GM18519 (cell line): ENCODE measurements around the gene FMNL2.

Source experiments
- ATAC-seq: cut with Tn5 transposase; IDR thresholded peaks from one replicate; pipeline ENCODE4 v1.9.1; 2021; ENCODE audit warnings: mild to moderate bottlenecking, moderate library complexity; ENCODE audit not compliant: unreplicated experiment, low FRiP score

The FMNL2 gene

GRCh38 chr2:152421521-152422370 is 86.8 kb downstream of the FMNL2 start:
- ATAC-seq, result no peak

GRCh38 chr2:152423684-152424083 is 88.7 kb downstream of the FMNL2 start:
- ATAC-seq, result no peak

GRCh38 chr2:152425765-152426727 is 91.1 kb downstream of the FMNL2 start:
- ATAC-seq, result no peak

GRCh38 chr2:152426801-152427200 is 91.8 kb downstream of the FMNL2 start:
- ATAC-seq, result no peak

- ATAC-seq, result no peak
Observed at GRCh38 chr2:152427902-152428301, 92.9 kb downstream of the FMNL2 start.

GRCh38 chr2:152428800-152429582 is 94.0 kb downstream of the FMNL2 start:
- ATAC-seq, result no peak

- ATAC-seq, result no peak
Observed at GRCh38 chr2:152430876-152431275, 95.9 kb downstream of the FMNL2 start.

- no peak for ATAC-seq
Observed at GRCh38 chr2:152431370-152432098, 96.6 kb downstream of the FMNL2 start.

GRCh38 chr2:152432206-152432653 is 97.3 kb downstream of the FMNL2 start:
- no peak for ATAC-seq

GRCh38 chr2:152432765-152433164 is 97.8 kb downstream of the FMNL2 start:
- no peak for ATAC-seq

- ATAC-seq, result no peak
Observed at GRCh38 chr2:152433289-152433688, 98.3 kb downstream of the FMNL2 start.

GRCh38 chr2:152433791-152434190 is 98.8 kb downstream of the FMNL2 start:
- ATAC-seq, result no peak

- no peak for ATAC-seq
Observed at GRCh38 chr2:152434395-152435182, 99.6 kb downstream of the FMNL2 start.

GRCh38 chr2:152436148-152436547 is 101.2 kb downstream of the FMNL2 start:
- ATAC-seq, result no peak

GRCh38 chr2:152437276-152438108 is 102.5 kb downstream of the FMNL2 start:
- ATAC-seq, result no peak

- no peak for ATAC-seq
Observed at GRCh38 chr2:152440049-152440448, 105.1 kb downstream of the FMNL2 start.

GRCh38 chr2:152440460-152440859 is 105.5 kb downstream of the FMNL2 start:
- no peak for ATAC-seq

- ATAC-seq, result no peak
Observed at GRCh38 chr2:152441961-152442360, 107.0 kb downstream of the FMNL2 start.
